Stomach smooth muscle (tissue), 2 donors: Measurements from ENCODE around the gene SPSB1.

Experiments used
- H3K27ac ChIP-seq: one replicate; pipeline ENCODE4 v1.7.0; 2013; ENCODE audit warnings: mild to moderate bottlenecking, low read length, inconsistent platforms
- H3K27me3 ChIP-seq, 2 donors: one replicate each; pipeline ENCODE4 v1.7.0; 2013; ENCODE audit warnings: low read length in 2 of 2; ENCODE audit not compliant: insufficient read depth in 2 of 2, control insufficient read depth in 1 of 2
- H3K36me3 ChIP-seq, 2 donors: one replicate each; pipeline ENCODE4 v1.7.0; 2013; ENCODE audit warnings: low read length in 2 of 2; ENCODE audit not compliant: control insufficient read depth in 2 of 2, insufficient read depth in 2 of 2
- H3K4me1 ChIP-seq: one replicate; pipeline ENCODE4 v1.7.0; 2013; ENCODE audit warnings: low read length; ENCODE audit not compliant: control insufficient read depth, insufficient read depth
- H3K4me3 ChIP-seq, 2 donors: one replicate each; pipeline ENCODE4 v1.7.0; 2013; ENCODE audit warnings: low read length in 2 of 2
- H3K9ac ChIP-seq, 2 donors: one replicate each; pipeline ENCODE4 v1.7.0; 2013; ENCODE audit warnings: low read length in 2 of 2, mild to moderate bottlenecking in 1 of 2
- H3K9me3 ChIP-seq, 2 donors: one replicate each; pipeline ENCODE4 v1.7.0; 2013; ENCODE audit warnings: low read length in 2 of 2; ENCODE audit not compliant: control insufficient read depth in 2 of 2
- donor health status: healthy.
- donor health status: Pancreatic carcinoma.

The SPSB1 gene

GRCh38 chr1:9371951-9372350 lies 79.3 kb downstream of the SPSB1 start:
- H3K27ac ChIP-seq = peak overlapping the region; percentile 89
- no peaks in the 10 kb centered on the region for H3K27me3 ChIP-seq
- peaks cover 68% of the 10 kb centered on the region for H3K4me1 ChIP-seq
- H3K9ac ChIP-seq = peak overlapping the region; percentile 45 to 76
- peaks cover 2 to 5% of the 10 kb centered on the region in 2 donors for H3K36me3 ChIP-seq
- peak overlapping the region in 1 of 2 donors; percentile 29 for H3K4me3 ChIP-seq
- H3K9me3 ChIP-seq = no peaks in the 10 kb centered on the region

GRCh38 chr1:9373619-9374018 lies 80.9 kb downstream of the SPSB1 start:
- Histone ChIP-seq H3K4me1 (peaks cover 77% of the 10 kb centered on the region), H3K36me3 (no peaks in the 10 kb centered on the region), H3K9ac (no peak overlapping the region), H3K9me3 (no peaks in the 10 kb centered on the region), H3K27me3 (no peaks in the 10 kb centered on the region), H3K4me3 (no peak overlapping the region), H3K27ac (peak overlapping the region; percentile 93)

GRCh38 chr1:9374748-9375341 lies 82.2 kb downstream of the SPSB1 start:
- no peaks in the 10 kb centered on the region for H3K36me3 ChIP-seq
- peak overlapping the region; percentile 93 for H3K27ac ChIP-seq
- H3K27me3 ChIP-seq = no peaks in the 10 kb centered on the region
- no peak overlapping the region for H3K9ac ChIP-seq
- no peaks in the 10 kb centered on the region for H3K9me3 ChIP-seq
- no peak overlapping the region for H3K4me3 ChIP-seq
- H3K4me1 ChIP-seq = peaks cover 71% of the 10 kb centered on the region

- Histone ChIP-seq H3K9ac (peak overlapping the region; percentile 58 to 63), H3K9me3 (no peaks in the 10 kb centered on the region), H3K4me3 (peak overlapping the region in 1 of 2 donors; percentile 35), H3K4me1 (peaks cover 62% of the 10 kb centered on the region), H3K27me3 (no peaks in the 10 kb centered on the region), H3K27ac (peak overlapping the region; percentile 93), H3K36me3 (no peaks in the 10 kb centered on the region)
Measured at GRCh38 chr1:9375912-9376311, 83.2 kb downstream of the SPSB1 start.

- H3K27ac ChIP-seq = peak overlapping the region; percentile 93
- peaks cover 59% of the 10 kb centered on the region for H3K4me1 ChIP-seq
- peak overlapping the region in 1 of 2 donors; percentile 29 for H3K4me3 ChIP-seq
- no peaks in the 10 kb centered on the region for H3K9me3 ChIP-seq
- H3K36me3 ChIP-seq = no peaks in the 10 kb centered on the region
- H3K27me3 ChIP-seq = no peaks in the 10 kb centered on the region
- peak overlapping the region; percentile 58 to 63 for H3K9ac ChIP-seq
Measured at GRCh38 chr1:9376430-9376829, 83.7 kb downstream of the SPSB1 start.

GRCh38 chr1:9376886-9377333 lies 84.2 kb downstream of the SPSB1 start:
- H3K9me3 ChIP-seq = no peaks in the 10 kb centered on the region
- H3K36me3 ChIP-seq = no peaks in the 10 kb centered on the region
- H3K4me3 ChIP-seq = peak overlapping the region in 1 of 2 donors; percentile 47
- peaks cover 55% of the 10 kb centered on the region for H3K4me1 ChIP-seq
- H3K9ac ChIP-seq = peak overlapping the region; percentile 58 to 63
- H3K27me3 ChIP-seq = no peaks in the 10 kb centered on the region
- peak overlapping the region; percentile 93 for H3K27ac ChIP-seq

GRCh38 chr1:9378801-9379200 lies 86.1 kb downstream of the SPSB1 start:
- Histone ChIP-seq H3K4me1 (peaks cover 44% of the 10 kb centered on the region), H3K9me3 (no peaks in the 10 kb centered on the region), H3K4me3 (no peak overlapping the region), H3K9ac (no peak overlapping the region), H3K27me3 (no peaks in the 10 kb centered on the region), H3K27ac (no peak overlapping the region), H3K36me3 (no peaks in the 10 kb centered on the region)

GRCh38 chr1:9380711-9381110 lies 88.0 kb downstream of the SPSB1 start:
- Histone ChIP-seq H3K36me3 (no peaks in the 10 kb centered on the region), H3K9ac (no peak overlapping the region), H3K4me1 (peaks cover 45% of the 10 kb centered on the region), H3K4me3 (no peak overlapping the region), H3K27ac (no peak overlapping the region), H3K27me3 (no peaks in the 10 kb centered on the region), H3K9me3 (no peaks in the 10 kb centered on the region)

- Histone ChIP-seq H3K27ac (no peak overlapping the region), H3K4me3 (no peak overlapping the region), H3K4me1 (peaks cover 28% of the 10 kb centered on the region), H3K9me3 (no peaks in the 10 kb centered on the region), H3K36me3 (no peaks in the 10 kb centered on the region), H3K27me3 (no peaks in the 10 kb centered on the region), H3K9ac (no peak overlapping the region)
Measured at GRCh38 chr1:9382643-9383491, 90.2 kb downstream of the SPSB1 start.

- no peak overlapping the region for H3K4me3 ChIP-seq
- H3K9ac ChIP-seq = no peak overlapping the region
- no peaks in the 10 kb centered on the region for H3K27me3 ChIP-seq
- H3K27ac ChIP-seq = peak overlapping the region; percentile 55
- H3K4me1 ChIP-seq = peaks cover 33% of the 10 kb centered on the region
- no peaks in the 10 kb centered on the region for H3K36me3 ChIP-seq
- H3K9me3 ChIP-seq = no peaks in the 10 kb centered on the region
Measured at GRCh38 chr1:9384128-9384527, 91.4 kb downstream of the SPSB1 start.
